Activated CD4-positive, alpha-beta T cell treated with anti-CD3 and anti-CD28 coated beads for 24 hours (primary cell): Measurements from ENCODE around the gene NTN1.
"Not testable (repeated sequence)": the region's sequence is repeated elsewhere in the genome, so short reads cannot be mapped to it uniquely, and the experiment has no call there.

Source experiments
- DNase-seq, 2 donors: peaks; one replicate each; pipeline ENCODE4 v3.0.0-alpha.2; 2020; ENCODE audit warnings: low read depth in 2 of 2

NTN1 gene

GRCh38 chr17:9123594-9124553 is 102.6 kb downstream of the NTN1 start:
- no peak for DNase-seq

- no peak for DNase-seq
Measured at GRCh38 chr17:9124554-9124935, 103.2 kb downstream of the NTN1 start.

- no peak for DNase-seq
Measured at GRCh38 chr17:9125722-9126121, 104.4 kb downstream of the NTN1 start.

DNA sequence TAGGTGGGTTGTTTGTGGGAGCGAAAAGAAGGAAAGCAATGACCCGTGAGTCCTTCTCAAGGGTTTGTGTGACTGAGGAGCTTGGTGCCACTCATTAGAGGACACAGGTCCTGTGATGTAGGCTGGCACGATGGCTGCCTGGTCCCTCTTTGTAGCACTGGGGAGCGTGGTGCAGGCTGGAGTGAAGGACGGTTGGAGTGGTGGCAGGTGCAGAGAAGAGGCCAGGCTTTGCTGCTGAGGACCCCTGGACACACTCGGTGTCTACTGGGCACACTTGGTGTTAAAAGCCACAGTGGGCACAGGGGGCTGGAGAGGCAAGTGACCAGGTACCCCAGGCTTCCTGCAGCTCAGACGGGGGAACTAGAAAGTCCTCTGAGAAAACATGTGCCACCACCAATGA is 106.0 kb downstream of the NTN1 start:
- DNase-seq = no peak

GRCh38 chr17:9131371-9131770 is 110.1 kb downstream of the NTN1 start:
- no peak for DNase-seq

DNA sequence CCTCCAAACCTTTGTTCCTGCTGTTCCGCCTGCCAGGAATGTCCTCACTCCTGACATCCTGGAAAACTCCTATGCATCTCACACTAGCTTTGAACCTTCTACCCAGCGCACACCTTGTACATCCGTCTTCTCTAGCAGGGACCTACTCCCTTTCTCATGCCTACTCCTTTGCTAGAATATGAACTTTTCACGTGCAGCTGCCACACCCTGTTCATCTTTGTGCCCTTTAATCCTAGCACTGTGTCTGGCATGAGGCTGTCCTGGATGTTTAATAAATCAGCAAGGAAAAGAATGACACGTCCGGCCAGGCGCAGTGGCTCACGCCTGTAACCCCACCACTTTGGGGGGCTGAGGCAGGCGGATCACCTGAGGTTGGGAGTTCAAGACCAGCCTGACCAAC is 111.0 kb downstream of the NTN1 start:
- DNase-seq = no peak

DNA sequence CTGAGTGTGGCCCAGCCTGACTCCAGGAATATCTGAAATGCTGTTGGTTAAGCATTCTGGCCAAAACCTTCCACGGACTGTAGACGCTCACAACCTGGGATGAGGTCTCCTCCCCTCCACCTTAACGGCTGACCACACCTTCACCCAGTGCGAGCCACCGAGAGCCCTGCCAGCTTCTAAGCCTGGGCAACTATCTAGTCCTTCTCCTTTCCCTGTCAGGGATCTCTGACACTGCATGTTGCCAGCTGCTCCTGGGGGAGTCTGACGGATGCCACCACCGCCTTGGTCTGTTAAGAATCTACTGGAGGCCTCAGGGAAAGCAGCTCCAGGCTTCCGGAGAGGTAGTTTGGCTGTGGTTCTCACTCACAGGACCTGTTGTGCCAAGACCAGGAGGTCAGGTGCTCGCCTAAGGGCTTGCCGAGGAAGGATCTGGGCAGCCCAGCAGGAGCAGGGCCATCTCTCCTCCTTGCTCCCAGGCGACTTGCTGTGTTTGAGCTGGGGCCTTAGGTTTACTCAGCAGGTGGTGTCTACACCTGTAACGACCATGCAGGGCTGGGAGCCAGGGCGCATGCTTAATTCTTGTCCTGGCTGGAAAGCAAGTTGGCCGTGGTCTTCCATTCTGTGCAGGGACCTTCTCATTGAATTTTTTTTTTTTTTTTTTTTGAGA is 111.8 kb downstream of the NTN1 start:
- DNase-seq = no peak

GRCh38 chr17:9138161-9138717 is 116.9 kb downstream of the NTN1 start:
- no peak for DNase-seq

GRCh38 chr17:9139695-9140094 is 118.4 kb downstream of the NTN1 start:
- DNase-seq = no peak

GRCh38 chr17:9140550-9141424 is 119.5 kb downstream of the NTN1 start:
- no peak for DNase-seq

GRCh38 chr17:9141425-9141753 is 120.1 kb downstream of the NTN1 start:
- no peak for DNase-seq

DNA sequence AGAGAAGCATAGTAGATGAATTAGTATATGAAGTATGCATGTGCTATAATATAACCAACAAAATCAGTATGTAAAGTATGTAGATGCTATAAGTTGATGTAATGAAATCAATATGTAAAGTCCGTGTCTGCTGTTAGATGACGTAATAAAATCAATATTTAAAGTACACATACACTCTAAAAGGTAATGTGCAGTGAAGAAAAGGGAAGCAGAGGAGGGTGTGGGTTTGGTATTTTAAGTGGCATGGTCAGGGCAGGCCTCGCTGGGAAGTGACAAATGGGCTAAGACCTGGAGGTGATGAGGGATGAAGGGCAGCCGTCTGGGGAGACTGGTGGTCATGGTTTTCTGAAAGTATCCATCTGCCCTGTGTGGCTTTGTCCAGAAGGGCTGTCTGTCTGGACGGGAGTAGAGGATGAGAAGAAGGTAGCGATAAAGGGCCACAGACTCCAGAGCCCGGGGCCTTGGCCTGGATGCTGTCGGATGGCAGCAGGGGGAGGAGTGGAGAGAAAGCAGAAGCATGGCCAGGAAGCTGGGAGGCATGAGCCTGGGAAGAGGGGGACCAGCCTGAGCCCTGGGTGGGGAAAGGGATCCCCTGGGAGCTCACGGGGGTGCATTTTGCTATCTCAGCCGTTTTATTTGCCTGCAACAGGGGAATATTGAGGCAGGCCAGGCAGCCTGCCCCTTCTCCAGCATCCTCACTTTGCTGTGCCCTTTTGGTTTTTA is 121.6 kb downstream of the NTN1 start:
- no peak for DNase-seq

DNA sequence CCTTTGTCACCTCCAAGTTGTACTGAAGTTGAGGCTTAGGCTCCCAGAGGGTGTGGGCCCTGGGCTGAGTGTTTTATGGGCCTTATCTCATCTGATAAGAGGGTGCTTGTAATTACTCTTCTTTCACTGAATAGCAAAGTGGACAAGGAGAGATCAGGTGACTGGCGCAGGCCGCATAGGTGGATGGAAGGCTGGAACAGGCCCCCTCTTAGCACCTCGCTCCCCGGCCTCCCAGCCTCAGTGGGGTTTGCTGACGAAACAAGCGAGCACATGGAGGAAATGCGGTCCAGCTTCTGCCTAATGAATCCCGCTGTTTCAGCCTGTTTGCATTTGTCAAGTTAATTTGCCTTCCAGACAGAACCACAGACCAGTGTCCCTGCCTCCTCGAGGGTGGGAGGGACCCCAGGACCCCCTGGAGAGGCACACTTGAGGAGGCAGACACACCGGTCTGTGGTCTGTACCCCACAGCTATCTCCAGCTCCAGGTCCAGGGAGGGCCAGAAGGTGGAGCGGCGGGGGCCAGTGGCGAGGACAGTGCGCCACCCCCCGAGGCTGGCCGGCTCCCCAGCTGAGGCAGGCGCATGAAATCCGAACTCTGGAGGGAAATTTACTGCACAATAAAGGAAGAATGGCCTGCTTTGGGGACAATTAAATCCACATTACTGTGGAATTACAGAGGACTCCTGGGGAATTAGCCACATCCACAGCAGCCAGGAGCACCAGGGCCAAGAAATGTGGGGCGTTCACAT is 123.4 kb downstream of the NTN1 start:
- DNase-seq = no peak

GRCh38 chr17:9146064-9146463 is 124.8 kb downstream of the NTN1 start:
- no peak for DNase-seq

DNA sequence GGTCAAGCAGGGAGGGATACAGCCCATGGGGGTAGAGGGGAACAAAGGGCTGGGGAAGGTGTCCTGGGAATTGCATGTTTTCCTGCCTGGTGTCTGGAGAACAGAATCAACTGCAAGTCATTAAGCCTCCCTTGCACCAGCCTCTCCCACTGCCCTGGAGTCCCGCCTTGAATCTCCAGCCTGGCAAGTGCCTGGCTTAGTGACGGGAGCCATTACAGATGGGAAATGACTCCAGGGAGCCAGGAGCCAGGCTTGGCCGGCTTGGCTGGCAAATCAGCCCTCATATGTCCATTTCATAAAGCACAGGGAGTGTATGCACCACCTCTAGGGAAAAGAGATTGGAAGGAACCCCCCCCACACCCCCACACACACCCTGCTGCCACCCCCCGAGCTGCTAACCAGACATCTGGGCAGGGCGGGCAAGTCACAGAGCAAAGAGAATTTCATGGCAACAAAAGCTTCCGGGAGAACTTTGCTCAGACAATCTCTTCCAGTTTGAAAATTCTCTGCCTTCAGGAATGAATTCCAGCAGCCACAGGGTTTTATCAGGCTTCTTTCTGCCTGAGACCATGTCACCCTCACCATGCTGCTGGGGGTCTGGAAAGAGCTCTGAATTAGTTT is 127.7 kb downstream of the NTN1 start:
- DNase-seq = no peak

- DNase-seq = no peak
Measured at GRCh38 chr17:9150446-9151090, 129.3 kb downstream of the NTN1 start.

DNA sequence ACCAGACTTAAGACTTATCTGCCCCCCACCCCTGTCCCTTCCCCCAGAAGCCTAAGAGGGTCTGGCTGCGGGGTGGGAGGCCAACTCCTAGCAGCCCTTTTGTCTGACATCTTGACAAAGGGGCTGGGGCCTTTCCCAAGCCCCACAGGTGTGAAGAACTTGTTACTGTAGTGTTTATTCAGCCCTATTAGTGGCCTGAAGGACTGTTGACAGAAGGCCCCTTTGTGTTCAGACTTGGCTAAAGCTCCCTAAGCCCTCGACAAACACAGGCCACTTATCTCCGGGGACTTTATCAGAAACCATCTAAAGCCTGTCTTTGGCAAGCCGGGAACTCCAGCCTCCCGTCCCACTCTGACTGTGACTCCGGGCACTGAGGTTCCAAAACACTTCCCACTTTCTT is 129.8 kb downstream of the NTN1 start:
- no peak for DNase-seq

DNA sequence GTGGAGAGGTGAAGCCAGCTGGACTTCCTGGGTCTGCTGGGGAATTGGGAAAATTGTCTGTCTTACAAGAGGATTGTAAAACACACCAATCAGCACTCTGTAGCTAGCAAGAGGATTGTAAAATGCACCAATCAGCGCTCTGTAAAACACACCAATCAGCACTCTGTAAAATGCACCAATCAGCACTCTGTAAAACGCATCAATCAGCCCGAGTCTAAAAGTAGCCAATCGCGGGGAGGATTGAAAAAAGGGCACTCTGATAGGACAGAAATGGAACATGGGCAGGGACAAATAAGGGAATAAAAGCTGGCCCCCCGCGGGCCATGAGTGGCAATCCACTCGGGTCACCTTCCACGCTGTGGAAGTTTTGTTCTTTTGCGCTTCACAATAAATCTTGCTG is 130.4 kb downstream of the NTN1 start:
- not testable (repeated sequence) for DNase-seq
